HEK293 (cell line): Measurements from ENCODE around the gene ZDHHC6.
"Not testable (repeated sequence)": the region's sequence is repeated elsewhere in the genome, so short reads cannot be mapped to it uniquely, and the experiment has no call there.

Experiments used
- CTCF ChIA-PET: fragments of 350-600 bp; formaldehyde crosslinking; extraction: SDS; loops from one replicate; lab custom pipeline; 2021; ENCODE audit warnings: antibody characterized with exemption; lab: Yijun Ruan, JAX
- POLR2A ChIA-PET: fragments of 300-600 bp; formaldehyde crosslinking; extraction: SDS; loops from one replicate; lab custom pipeline; 2020; ENCODE audit warnings: antibody characterized with exemption, inconsistent platforms; lab: Yijun Ruan, JAX
- H3K27ac ChIP-seq: fragments of 200-500 bp; sonication (Bioruptor generic); 2 replicates; pipeline ENCODE4 v1.5.1; 2014; ENCODE audit warnings: low read depth, low read length, control low read depth, inconsistent platforms; ENCODE audit errors: extremely low read depth
- H3K36me3 ChIP-seq, 2 experiments: fragments of 200-500 bp in 1 of 2; sonication (Bioruptor generic) in 1 of 2; 1 replicate in 1 of 2; 2 replicates in 1 of 2; pipeline ENCODE4 v1.5.1; 2014 to 2017; ENCODE audit warnings: inconsistent platforms in 2 of 2, low read length in 2 of 2; ENCODE audit not compliant: control insufficient read depth in 2 of 2, insufficient read depth in 1 of 2
- H3K4me1 ChIP-seq: fragments of 200-500 bp; sonication (Bioruptor generic); 2 replicates; pipeline ENCODE4 v1.5.1; 2014; ENCODE audit warnings: mild to moderate bottlenecking, low read length, inconsistent platforms; ENCODE audit not compliant: control insufficient read depth, insufficient read depth
- H3K4me3 ChIP-seq: 2 replicates; pipeline ENCODE4 v1.5.1; 2011; ENCODE audit warnings: low read depth, mild to moderate bottlenecking, control low read depth, low read length, moderate library complexity
- H3K9me3 ChIP-seq: fragments of 200-500 bp; sonication (Bioruptor generic); 2 replicates; pipeline ENCODE4 v1.5.1; 2014; ENCODE audit warnings: low read depth, low read length, inconsistent platforms; ENCODE audit not compliant: control insufficient read depth, insufficient read depth
- SCRT2 ChIP-seq: fragments of 450-650 bp; formaldehyde crosslinking; IDR thresholded peaks from 2 replicates; pipeline ENCODE4 v1.5.1; 2016; ENCODE audit warnings: missing biosample characterization, missing genetic modification characterization
- YY2 ChIP-seq: fragments of 450-650 bp; formaldehyde crosslinking; IDR thresholded peaks from 2 replicates; pipeline ENCODE4 v1.5.1; 2016; ENCODE audit warnings: missing biosample characterization, missing genetic modification characterization
- ZBTB48 ChIP-seq: fragments of 450-650 bp; formaldehyde crosslinking; IDR thresholded peaks from 2 replicates; pipeline ENCODE4 v1.5.1; 2016; ENCODE audit warnings: missing biosample characterization, missing genetic modification characterization
- ZNF132 ChIP-seq: fragments of 450-650 bp; formaldehyde crosslinking; IDR thresholded peaks from 2 replicates; pipeline ENCODE4 v1.5.1; 2017; ENCODE audit warnings: missing biosample characterization, missing genetic modification characterization, borderline replicate concordance
- ZNF133 ChIP-seq: fragments of 450-650 bp; formaldehyde crosslinking; IDR thresholded peaks from 2 replicates; pipeline ENCODE4 v1.5.1; 2016; ENCODE audit warnings: missing biosample characterization, missing genetic modification characterization
- ZNF23 ChIP-seq: fragments of 450-650 bp; formaldehyde crosslinking; IDR thresholded peaks from 2 replicates; pipeline ENCODE4 v1.5.1; 2016; ENCODE audit warnings: missing biosample characterization, missing genetic modification characterization, borderline replicate concordance
- ZNF280D ChIP-seq: fragments of 450-650 bp; formaldehyde crosslinking; IDR thresholded peaks from 2 replicates; pipeline ENCODE4 v1.5.1; 2016; ENCODE audit warnings: missing biosample characterization, missing genetic modification characterization
- ZNF350 ChIP-seq: fragments of 450-650 bp; formaldehyde crosslinking; IDR thresholded peaks from 2 replicates; pipeline ENCODE4 v1.5.0; 2017; ENCODE audit warnings: missing biosample characterization, mild to moderate bottlenecking, missing genetic modification characterization
- ZNF514 ChIP-seq: fragments of 450-650 bp; formaldehyde crosslinking; IDR thresholded peaks from 2 replicates; pipeline ENCODE4 v1.5.1; 2016; ENCODE audit warnings: missing biosample characterization, missing genetic modification characterization
- ZNF530 ChIP-seq: fragments of 450-650 bp; formaldehyde crosslinking; IDR thresholded peaks from 2 replicates; pipeline ENCODE4 v1.5.1; 2016; ENCODE audit warnings: low read depth, missing biosample characterization, missing genetic modification characterization
- ZNF585B ChIP-seq: fragments of 450-650 bp; formaldehyde crosslinking; IDR thresholded peaks from 2 replicates; pipeline ENCODE4 v1.5.1; 2016; ENCODE audit warnings: missing biosample characterization, missing genetic modification characterization
- ZNF623 ChIP-seq: fragments of 450-650 bp; formaldehyde crosslinking; IDR thresholded peaks from 2 replicates; pipeline ENCODE4 v1.5.1; 2016; ENCODE audit warnings: missing biosample characterization, missing genetic modification characterization
- ZNF626 ChIP-seq: fragments of 450-650 bp; sonication (Bioruptor Pico); formaldehyde crosslinking; IDR thresholded peaks from 2 replicates; pipeline ENCODE4 v1.5.1; 2018; ENCODE audit warnings: missing biosample characterization, missing genetic modification characterization, inconsistent platforms
- TF ChIP-seq, protein P1 (sequence below): fragments of 450-650 bp; formaldehyde crosslinking; IDR thresholded peaks from 2 replicates; pipeline ENCODE4 v1.5.1; 2017; ENCODE audit warnings: missing biosample characterization, mild to moderate bottlenecking, missing genetic modification characterization, moderate library complexity
- TF ChIP-seq, protein P2 (sequence below): fragments of 450-650 bp; formaldehyde crosslinking; IDR thresholded peaks from 2 replicates; pipeline ENCODE4 v1.5.1; 2016; ENCODE audit warnings: missing biosample characterization, missing genetic modification characterization

ZDHHC6 gene

GRCh38 chr10:112390125-112390703 lies 56.5 kb downstream of the ZDHHC6 start (continued):
- TF ChIP-seq ZNF23 (tag by site-specific recombination), result no peak

DNA sequence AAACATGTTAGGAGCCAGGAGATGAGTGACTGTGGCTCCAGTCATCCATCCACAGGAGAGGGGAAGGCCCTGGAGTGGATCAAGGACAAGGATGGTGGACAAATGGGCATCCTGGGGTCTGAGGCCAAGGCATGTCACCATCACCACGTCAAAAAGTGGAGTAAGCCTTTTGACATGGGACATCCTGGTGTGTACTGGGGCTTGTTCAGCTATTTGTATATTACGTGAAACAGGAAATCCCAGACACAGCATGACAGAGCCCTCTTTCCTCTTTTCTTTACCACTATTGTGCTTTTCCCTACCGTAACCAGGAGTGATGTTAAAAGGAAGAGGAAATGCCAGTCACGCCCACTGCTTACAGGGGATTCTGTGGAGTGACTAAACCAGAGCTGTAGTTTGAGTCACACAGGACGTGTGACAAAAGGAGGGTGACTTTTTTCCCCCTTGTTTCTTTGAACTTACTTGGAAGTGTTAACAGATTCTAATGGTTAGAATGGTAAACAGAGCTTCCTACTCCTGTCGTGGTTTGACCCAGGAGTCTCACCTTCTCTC lies 57.4 kb downstream of the ZDHHC6 start:
- H3K36me3 ChIP-seq, result no peaks in the 10 kb centered on the region
- H3K4me1 ChIP-seq, result no peaks in the 10 kb centered on the region
- no peak for TF ChIP-seq ZNF514
- no peak for TF ChIP-seq ZNF280D (tag by site-specific recombination)
- no peaks in the 10 kb centered on the region for H3K9me3 ChIP-seq
- no peak overlapping the region for H3K27ac ChIP-seq
- CTCF ChIA-PET, result no interaction called here
- no peak overlapping the region for H3K4me3 ChIP-seq
- POLR2A ChIA-PET, result no interaction called here

- Histone ChIP-seq H3K4me1 (no peaks in the 10 kb centered on the region), H3K36me3 (no peaks in the 10 kb centered on the region), H3K9me3 (no peaks in the 10 kb centered on the region)
- POLR2A ChIA-PET, result no interaction called here
- 0 out of 2 replicates have a peak, but pooled peaks have one; percentile 41 for TF ChIP-seq SCRT2 (tag by site-specific recombination)
- TF ChIP-seq, protein P1, sequence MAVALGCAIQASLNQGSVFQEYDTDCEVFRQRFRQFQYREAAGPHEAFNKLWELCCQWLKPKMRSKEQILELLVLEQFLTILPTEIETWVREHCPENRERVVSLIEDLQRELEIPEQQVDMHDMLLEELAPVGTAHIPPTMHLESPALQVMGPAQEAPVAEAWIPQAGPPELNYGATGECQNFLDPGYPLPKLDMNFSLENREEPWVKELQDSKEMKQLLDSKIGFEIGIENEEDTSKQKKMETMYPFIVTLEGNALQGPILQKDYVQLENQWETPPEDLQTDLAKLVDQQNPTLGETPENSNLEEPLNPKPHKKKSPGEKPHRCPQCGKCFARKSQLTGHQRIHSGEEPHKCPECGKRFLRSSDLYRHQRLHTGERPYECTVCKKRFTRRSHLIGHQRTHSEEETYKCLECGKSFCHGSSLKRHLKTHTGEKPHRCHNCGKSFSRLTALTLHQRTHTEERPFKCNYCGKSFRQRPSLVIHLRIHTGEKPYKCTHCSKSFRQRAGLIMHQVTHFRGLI, result no peak
- TF ChIP-seq, all 188 proteins: peak for 1
- Histone ChIP-seq H3K27ac (no peak overlapping the region), H3K4me3 (no peak overlapping the region)
- CTCF ChIA-PET, result no interaction called here
Observed at GRCh38 chr10:112388548-112388947, 58.2 kb downstream of the ZDHHC6 start.

DNA sequence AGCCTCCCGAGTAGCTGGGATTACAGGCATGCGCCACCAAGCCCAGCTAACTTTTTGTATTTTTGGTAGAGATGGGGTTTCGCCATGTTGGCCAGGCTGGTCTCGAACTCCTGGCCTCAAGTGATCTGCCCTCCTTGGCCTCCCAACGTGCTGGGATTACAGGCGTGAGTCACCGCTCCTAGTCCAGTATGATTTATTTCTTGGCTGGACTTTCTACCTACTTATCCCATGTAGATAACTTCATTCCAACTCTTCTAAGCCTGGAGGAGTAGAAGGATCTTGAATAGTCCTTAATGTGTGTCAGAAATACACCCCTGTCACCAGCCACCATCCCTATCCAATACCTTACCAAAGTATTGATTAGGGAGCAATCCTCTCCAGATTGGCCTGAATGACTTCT lies 58.7 kb downstream of the ZDHHC6 start:
- CTCF ChIA-PET, result interaction anchor here (0.6 to 2.2 kb wide), 2 partner anchors 46 to 248 kb away, joined by 3 to 5 read pairs; no protein-coding TSS in a partner anchor
- H3K36me3 ChIP-seq, H3K4me1 ChIP-seq, H3K27ac ChIP-seq, POLR2A ChIA-PET, H3K9me3 ChIP-seq, H3K4me3 ChIP-seq: not testable (repeated sequence)

DNA sequence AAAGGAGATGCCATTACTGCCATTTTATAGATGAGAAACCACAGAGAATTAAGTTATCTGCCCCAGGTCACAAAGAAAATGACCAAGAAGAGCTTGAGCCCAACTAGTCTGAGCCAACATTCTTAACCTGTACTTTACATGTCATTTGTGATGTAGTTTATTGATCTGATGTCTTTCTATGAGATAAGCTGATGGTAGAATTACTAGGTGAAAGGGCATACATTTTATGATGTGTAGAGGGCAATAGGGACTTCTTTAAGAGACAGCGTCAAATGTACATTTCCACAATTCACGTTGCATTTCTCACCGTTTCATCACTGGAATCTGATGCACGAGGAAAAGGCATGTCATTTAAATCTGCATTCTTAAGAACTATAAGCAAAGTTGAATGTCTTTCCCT lies 61.5 kb downstream of the ZDHHC6 start:
- ChIA-PET POLR2A (no interaction called here), CTCF (interaction anchor here (0.6 to 0.8 kb wide), 2 partner anchors 61 to 1206 kb away, joined by 3 read pairs; no protein-coding TSS in a partner anchor)
- no peaks in the 10 kb centered on the region for H3K9me3 ChIP-seq
- TF ChIP-seq ZNF585B (tag by site-specific recombination) (no peak), ZNF132 (tag by site-specific recombination) (no peak), YY2 (tag by site-specific recombination) (no peak), ZNF133 (no peak), ZNF623 (tag by site-specific recombination) (no peak), ZBTB48 (tag by site-specific recombination) (no peak), ZNF626 (tag by site-specific recombination) (no peak), ZNF530 (tag by site-specific recombination) (no peak), ZNF350 (tag by site-specific recombination) (no peak)
- TF ChIP-seq, protein P2, sequence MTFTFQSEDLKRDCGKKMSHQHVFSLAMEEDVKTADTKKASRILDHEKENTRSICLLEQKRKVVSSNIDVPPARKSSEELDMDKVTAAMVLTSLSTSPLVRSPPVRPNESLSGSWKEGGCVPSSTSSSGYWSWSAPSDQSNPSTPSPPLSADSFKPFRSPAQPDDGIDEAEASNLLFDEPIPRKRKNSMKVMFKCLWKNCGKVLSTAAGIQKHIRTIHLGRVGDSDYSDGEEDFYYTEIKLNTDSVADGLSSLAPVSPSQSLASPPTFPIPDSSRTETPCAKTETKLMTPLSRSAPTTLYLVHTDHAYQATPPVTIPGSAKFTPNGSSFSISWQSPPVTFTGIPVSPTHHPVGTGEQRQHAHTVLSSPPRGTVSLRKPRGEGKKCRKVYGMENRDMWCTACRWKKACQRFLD (tag by site-specific recombination), result no peak
- H3K4me1 ChIP-seq, result no peaks in the 10 kb centered on the region
- no peak overlapping the region for H3K4me3 ChIP-seq
- no peak overlapping the region for H3K27ac ChIP-seq
- no peaks in the 10 kb centered on the region for H3K36me3 ChIP-seq
